GOT3 (cell line): ENCODE data around the gene FUNDC2.

Source experiments
- DNase-seq: peaks from one replicate; lab custom pipeline; 2025; ENCODE audit warnings: mixed read lengths; lab: John Stamatoyannopoulos, UW

Gene FUNDC2

GRCh38 chrX:155023907-155024833, 2.5 kb upstream of the FUNDC2 start:
- no peak for DNase-seq

- no peak for DNase-seq
Measured at GRCh38 chrX:155026420-155026726, 271 bp upstream of the FUNDC2 start.

GRCh38 chrX:155027509-155028066, 944 bp downstream of the FUNDC2 start:
- DNase-seq: no peak

- DNase-seq: no peak
Measured at GRCh38 chrX:155028129-155028528, 1.5 kb downstream of the FUNDC2 start.

GRCh38 chrX:155028877-155029291, 2.2 kb downstream of the FUNDC2 start:
- DNase-seq: no peak

GRCh38 chrX:155031657-155032056, 5.0 kb downstream of the FUNDC2 start:
- DNase-seq: no peak

GRCh38 chrX:155035688-155036087, 9.0 kb downstream of the FUNDC2 start:
- DNase-seq: no peak

- no peak for DNase-seq
Measured at GRCh38 chrX:155046129-155046810, 19.6 kb downstream of the FUNDC2 start.

- no peak for DNase-seq
Measured at GRCh38 chrX:155046811-155047528, 20.3 kb downstream of the FUNDC2 start.

- no peak for DNase-seq
Measured at GRCh38 chrX:155048977-155049619, 22.5 kb downstream of the FUNDC2 start.

- DNase-seq: no peak
Measured at GRCh38 chrX:155052738-155053498, 26.3 kb downstream of the FUNDC2 start.

- DNase-seq: no peak
Measured at GRCh38 chrX:155053656-155054055, 27.0 kb downstream of the FUNDC2 start.

GRCh38 chrX:155054255-155054654, 27.6 kb downstream of the FUNDC2 start:
- DNase-seq: no peak

GRCh38 chrX:155055494-155055893, 28.9 kb downstream of the FUNDC2 start:
- DNase-seq: no peak

- DNase-seq: no peak
Measured at GRCh38 chrX:155056471-155056870, 29.8 kb downstream of the FUNDC2 start.

- DNase-seq: no peak
Measured at GRCh38 chrX:155056877-155057792, 30.5 kb downstream of the FUNDC2 start.

GRCh38 chrX:155061760-155062159, 35.1 kb downstream of the FUNDC2 start:
- DNase-seq: no peak

GRCh38 chrX:155065035-155065734, 38.5 kb downstream of the FUNDC2 start:
- DNase-seq: no peak

GRCh38 chrX:155068165-155068564, 41.5 kb downstream of the FUNDC2 start:
- no peak for DNase-seq
